SK-N-SH (cell line): ENCODE results near the gene SLC1A2. TPM values are rescaled to one million over a fixed set of nuclear protein-coding genes. Genes with fewer than 3 reads are reported as not detected.

ENCODE experiments used
- CTCF ChIA-PET: fragments of 300-600, 350-600 bp; formaldehyde crosslinking; extraction: SDS; loops from one replicate; lab custom pipeline; 2021; lab: Yijun Ruan, JAX
- POLR2A ChIA-PET: fragments of 350-600 bp; sonication (Branson Sonifier 250); formaldehyde crosslinking; extraction: SDS; loops from one replicate; lab custom pipeline; 2020; ENCODE audit warnings: antibody characterized with exemption, inconsistent platforms; lab: Yijun Ruan, JAX
- DNase-seq: peaks from one replicate; pipeline ENCODE4 v3.0.0; 2012
- H2AFZ ChIP-seq: fragments of 200-600 bp; sonication (generic); 2 replicates; pipeline ENCODE4 v1.8.1; 2016; ENCODE audit warnings: antibody characterized with exemption, mild to moderate bottlenecking, low read depth
- H3F3A ChIP-seq: fragments of 200-600 bp; sonication (generic); replicated peaks from 2 replicates; pipeline ENCODE3; 2016; ENCODE audit warnings: antibody characterized with exemption, mild to moderate bottlenecking; ENCODE audit not compliant: insufficient read depth
- H3K27ac ChIP-seq, 2 experiments: fragments of 200-500 bp in 1 of 2; fragments of 200-600 bp in 1 of 2; sonication (Bioruptor generic) in 1 of 2; sonication (generic), shearing (Covaris generic) in 1 of 2; 2 replicates each; pipeline versions ENCODE4 v1.5.1 to v1.6.1; 2014 to 2016; ENCODE audit warnings: low read depth in 2 of 2, inconsistent platforms in 1 of 2, low read length in 1 of 2, mild to moderate bottlenecking in 1 of 2, mixed read lengths in 1 of 2
- H3K27me3 ChIP-seq: fragments of 200-600 bp; sonication (generic), shearing (Covaris generic); 2 replicates; pipeline ENCODE4 v1.6.1; 2016; ENCODE audit warnings: mixed run types; ENCODE audit not compliant: insufficient read depth
- H3K36me3 ChIP-seq, 2 experiments: fragments of 200-500 bp in 1 of 2; fragments of 200-600 bp in 1 of 2; sonication (Bioruptor generic) in 1 of 2; sonication (generic) in 1 of 2; replicated peaks in 1 of 2; 2 replicates each; pipeline versions ENCODE3 to v1.5.1; 2014 to 2016; ENCODE audit warnings: low read length in 1 of 2, mild to moderate bottlenecking in 1 of 2; ENCODE audit not compliant: insufficient read depth in 2 of 2, control insufficient read depth in 1 of 2
- H3K4me1 ChIP-seq, 2 experiments: fragments of 200-500 bp in 1 of 2; fragments of 200-600 bp in 1 of 2; sonication (Bioruptor generic) in 1 of 2; sonication (generic), shearing (Covaris generic) in 1 of 2; 2 replicates each; pipeline versions ENCODE4 v1.5.1 to v1.6.1; 2014 to 2016; ENCODE audit warnings: low read depth in 1 of 2, low read length in 1 of 2, mixed run types in 1 of 2; ENCODE audit not compliant: insufficient read depth in 2 of 2, control insufficient read depth in 1 of 2
- H3K4me2 ChIP-seq: fragments of 200-600 bp; sonication (generic), shearing (Covaris generic); 2 replicates; pipeline ENCODE4 v1.6.1; 2017; ENCODE audit warnings: mixed run types
- H3K4me3 ChIP-seq, 2 experiments: fragments of 200-500 bp in 1 of 2; fragments of 200-600 bp in 1 of 2; sonication (Bioruptor generic) in 1 of 2; sonication (generic), shearing (Covaris generic) in 1 of 2; 2 replicates each; pipeline versions ENCODE4 v1.5.1 to v1.8.1; 2014 to 2016; ENCODE audit warnings: low read depth in 2 of 2, inconsistent platforms in 1 of 2, low read length in 1 of 2, mild to moderate bottlenecking in 1 of 2, mixed read lengths in 1 of 2, moderate library complexity in 1 of 2
- H3K79me2 ChIP-seq: fragments of 200-600 bp; sonication (generic); 2 replicates; pipeline ENCODE4 v1.8.1; 2017; ENCODE audit warnings: mild to moderate bottlenecking; ENCODE audit not compliant: insufficient read depth
- H3K9ac ChIP-seq: fragments of 200-600 bp; sonication (generic); 2 replicates; pipeline ENCODE4 v1.6.1; 2017; ENCODE audit warnings: mixed run types
- H3K9me2 ChIP-seq: fragments of 200-600 bp; sonication (generic); 2 replicates; pipeline ENCODE4 v1.6.1; 2017; ENCODE audit warnings: mixed run types
- H3K9me3 ChIP-seq: fragments of 200-600 bp; sonication (generic); 2 replicates; pipeline ENCODE4 v1.6.1; 2017; ENCODE audit warnings: mixed run types, mild to moderate bottlenecking, moderate library complexity
- H4K20me1 ChIP-seq: fragments of 200-600 bp; sonication (generic); 2 replicates; pipeline ENCODE4 v1.6.1; 2017; ENCODE audit warnings: mild to moderate bottlenecking, mixed run types; ENCODE audit not compliant: insufficient read depth
- CHD2 ChIP-seq: fragments of 150-350 bp; IDR thresholded peaks from 2 replicates; pipeline ENCODE4 v1.6.1; 2018; ENCODE audit warnings: low read length; ENCODE audit not compliant: partially characterized antibody
- ELF1 ChIP-seq: IDR thresholded peaks from 2 replicates; pipeline ENCODE4 v1.4.0; 2012
- EZH2phosphoT487 ChIP-seq: fragments of 200-600 bp; sonication (generic); IDR thresholded peaks from 2 replicates; pipeline ENCODE4 v1.6.1; 2017; ENCODE audit warnings: low read depth, mixed run types, mild to moderate bottlenecking, antibody characterized with exemption, moderate library complexity, borderline replicate concordance
- FOXJ3 ChIP-seq: sonication (generic); formaldehyde crosslinking; IDR thresholded peaks from 2 replicates; pipeline ENCODE4 v1.5.1; 2020; ENCODE audit warnings: mild to moderate bottlenecking, missing genetic modification reagents
- GATA2 ChIP-seq: sonication (generic); formaldehyde crosslinking; IDR thresholded peaks from 2 replicates; pipeline ENCODE4 v1.5.0; 2020; ENCODE audit warnings: mild to moderate bottlenecking, missing genetic modification reagents
- IRF3 ChIP-seq: fragments of 150-350 bp; IDR thresholded peaks from 2 replicates; pipeline ENCODE4 v1.6.1; 2016; ENCODE audit warnings: mild to moderate bottlenecking, low read depth, low read length
- RFX5 ChIP-seq: IDR thresholded peaks from 2 replicates; pipeline ENCODE4 v1.6.1; 2012; ENCODE audit warnings: mild to moderate bottlenecking, improper control_type of control experiment, low read length
- SMC3 ChIP-seq: IDR thresholded peaks from 2 replicates; pipeline ENCODE4 v1.6.1; 2012; ENCODE audit warnings: low read depth, low read length, improper control_type of control experiment
- TEAD4 ChIP-seq: IDR thresholded peaks from 2 replicates; pipeline ENCODE4 v1.4.0; 2012; ENCODE audit warnings: mild to moderate bottlenecking, borderline replicate concordance; ENCODE audit not compliant: insufficient read depth
- USF1 ChIP-seq: IDR thresholded peaks from 2 replicates; pipeline ENCODE4 v1.4.0; 2012; ENCODE audit warnings: low read depth, borderline replicate concordance
- WGBS: methylation state at CpG from one replicate; pipeline ENCODE4 v1.1.6; 2017; ENCODE audit warnings: low lambda C conversion rate; 5-methylcytosine and 5-hydroxymethylcytosine counted together
- polyA plus RNA-seq, 3 experiments: library from polyadenylated mRNA; depleted of rRNA; stranded (reverse); fragments of >200 nt; gene quantifications; 2 replicates each; pipeline ENCODE4 v1.2.3, GENCODE V29; 2012
- TF ChIP-seq, protein P1 (sequence below): IDR thresholded peaks from 2 replicates; pipeline ENCODE4 v1.4.0; 2012; ENCODE audit warnings: low read depth
- TF ChIP-seq, protein P2 (sequence below): fragments of 150-350 bp; IDR thresholded peaks from 2 replicates; pipeline ENCODE4 v1.6.1; 2017; ENCODE audit warnings: antibody characterized with exemption, low read length, low read depth, borderline replicate concordance

SLC1A2 gene
- polyA plus RNA-seq, 1 of the 3 experiments (the other 2 are of a cell fraction), result under 0.01 TPM

DNA sequence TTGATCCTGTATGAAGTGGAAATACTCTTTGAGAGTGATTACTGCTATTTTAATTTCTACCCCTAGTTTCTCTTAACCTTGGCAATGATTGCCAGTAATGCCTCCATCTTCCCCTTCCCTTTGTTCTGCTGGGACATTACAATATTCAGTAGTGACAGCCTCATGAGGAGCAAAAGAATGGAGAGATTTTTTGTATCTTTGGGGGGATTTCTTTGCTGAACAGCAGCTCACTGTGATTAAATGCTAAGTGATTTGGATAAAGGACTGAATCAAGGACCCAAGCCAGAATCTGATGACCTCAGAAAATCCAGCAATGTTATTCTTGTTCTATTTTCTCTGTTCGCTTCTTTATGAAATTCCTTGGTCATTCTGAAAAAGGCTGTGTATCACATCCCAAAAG lies 7.0 kb upstream of the SLC1A2 start:
- no peak for DNase-seq
- TF ChIP-seq RFX5 (no peak), SMC3 (no peak), EZH2phosphoT487 (no peak), ELF1 (no peak), CHD2 (no peak), FOXJ3 (CRISPR knock-in tag) (no peak), IRF3 (no peak)
- TF ChIP-seq, protein P1, sequence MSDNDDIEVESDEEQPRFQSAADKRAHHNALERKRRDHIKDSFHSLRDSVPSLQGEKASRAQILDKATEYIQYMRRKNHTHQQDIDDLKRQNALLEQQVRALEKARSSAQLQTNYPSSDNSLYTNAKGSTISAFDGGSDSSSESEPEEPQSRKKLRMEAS, result no peak
- TF ChIP-seq, protein P2, sequence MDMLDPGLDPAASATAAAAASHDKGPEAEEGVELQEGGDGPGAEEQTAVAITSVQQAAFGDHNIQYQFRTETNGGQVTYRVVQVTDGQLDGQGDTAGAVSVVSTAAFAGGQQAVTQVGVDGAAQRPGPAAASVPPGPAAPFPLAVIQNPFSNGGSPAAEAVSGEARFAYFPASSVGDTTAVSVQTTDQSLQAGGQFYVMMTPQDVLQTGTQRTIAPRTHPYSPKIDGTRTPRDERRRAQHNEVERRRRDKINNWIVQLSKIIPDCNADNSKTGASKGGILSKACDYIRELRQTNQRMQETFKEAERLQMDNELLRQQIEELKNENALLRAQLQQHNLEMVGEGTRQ, result no peak
- Histone ChIP-seq H3K27me3 (peaks cover 60% of the 10 kb centered on the region), H3K79me2 (no peaks in the 10 kb centered on the region), H3K9ac (no peak overlapping the region), H3K4me3 (no peak overlapping the region), H2AFZ (no peak overlapping the region), H3K4me2 (no peak overlapping the region), H4K20me1 (no peaks in the 10 kb centered on the region; the same call in 1 of the 2 replicates), H3K4me1 (no peaks in the 10 kb centered on the region), H3K9me3 (no peaks in the 10 kb centered on the region), H3K36me3 (no peaks in the 10 kb centered on the region), H3K9me2 (no peaks in the 10 kb centered on the region), H3K27ac (no peak overlapping the region), H3F3A (peaks cover 9% of the 10 kb centered on the region)
- 44% methylated on average over 1 of the region's 1 CpG for WGBS
- POLR2A ChIA-PET, result no interaction called here
- CTCF ChIA-PET, result interaction anchor here (0.6 to 1.1 kb wide), 4 partner anchors 14 to 1107 kb away, joined by 3 to 6 read pairs (median 4); no protein-coding TSS in a partner anchor

GRCh38 chr11:35425603-35426212 lies 6.3 kb upstream of the SLC1A2 start:
- ChIA-PET CTCF (interaction anchor here (2.9 kb wide), 1 partner anchor 13 kb away, joined by 10 read pairs; no protein-coding TSS in a partner anchor), POLR2A (no interaction called here)
- TF ChIP-seq, protein P1, result no peak
- TF ChIP-seq ELF1 (no peak), GATA2 (no peak), TEAD4 (no peak), USF1 (no peak)
- Histone ChIP-seq H3K79me2 (no peaks in the 10 kb centered on the region), H3K9ac (no peak overlapping the region), H4K20me1 (no peaks in the 10 kb centered on the region; the same call in 1 of the 2 replicates), H2AFZ (no peak overlapping the region), H3F3A (peaks cover 9% of the 10 kb centered on the region), H3K36me3 (no peaks in the 10 kb centered on the region), H3K9me2 (no peaks in the 10 kb centered on the region), H3K27ac (no peak overlapping the region), H3K27me3 (peaks cover 60% of the 10 kb centered on the region), H3K9me3 (no peaks in the 10 kb centered on the region), H3K4me2 (no peak overlapping the region), H3K4me3 (no peak overlapping the region), H3K4me1 (no peaks in the 10 kb centered on the region)
- no peak for DNase-seq
- WGBS, result 36% methylated on average over 4 of the region's 4 CpGs
